Measurements from ENCODE around the gene GALNT15. TPM values are rescaled to one million over a fixed set of nuclear protein-coding genes. Genes with fewer than 3 reads are reported as not detected.

Gene GALNT15
- total and polyA plus RNA-seq, 4 donors: 2.8 to 9.7 (median 7.6) TPM

DNA sequence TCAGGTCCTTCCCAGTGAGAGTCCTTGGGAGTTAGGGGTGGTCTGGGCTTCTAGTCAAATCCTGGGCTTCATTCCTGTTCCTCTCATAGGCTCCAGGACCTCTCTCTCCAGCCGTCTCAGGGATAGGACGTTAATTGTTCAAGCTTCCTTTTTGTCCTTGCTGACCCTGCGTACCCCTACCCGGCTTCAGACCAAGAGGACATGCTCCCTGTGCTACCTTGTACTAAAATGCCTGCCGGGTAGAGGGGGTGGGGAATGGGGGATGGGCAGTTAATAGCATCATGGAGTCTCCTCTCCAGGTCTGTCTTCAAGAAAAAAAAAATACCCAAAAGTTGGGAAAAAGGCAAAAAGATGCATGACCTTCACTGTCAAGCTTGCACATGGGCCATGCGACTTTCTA is 36.5 kb upstream of the GALNT15 start:
- DNase-seq (no peak), ATAC-seq (ENCODE audit: insufficient read depth, low FRiP score) (no peak)
- H3K9ac ChIP-seq (ENCODE audit: insufficient read depth in 1 of 2, low read length in 2 of 2): no peak overlapping the region
- H3K9me3 ChIP-seq (ENCODE audit: control insufficient read depth in 4 of 4, insufficient read depth in 3 of 4, low read length in 3 of 4): peaks cover 0 to 3% (median 1%) of the 10 kb centered on the region in 4 donors
- H3K27ac ChIP-seq (ENCODE audit: low read depth in 1 of 2, low read length in 1 of 2): no peak overlapping the region
- H3K4me3 ChIP-seq: no peak overlapping the region
- H3K27me3 ChIP-seq (ENCODE audit: control insufficient read depth in 3 of 3, insufficient read depth in 3 of 3, low read length in 2 of 3): no peaks in the 10 kb centered on the region
- TF ChIP-seq CTCF (IDR thresholded peaks at IDR 0.05; ENCODE audit: control extremely low read depth, extremely low read depth): no peak
- 93 to 97% methylated on average over 6 of the region's 6 CpGs for WGBS, 2 donors
- H3K4me1 ChIP-seq (ENCODE audit: control insufficient read depth in 5 of 5, insufficient read depth in 5 of 5, low read length in 5 of 5): peaks cover 0 to 29% (median 6%) of the 10 kb centered on the region in 5 donors
- no peaks in the 10 kb centered on the region for H3K36me3 ChIP-seq (ENCODE audit: control insufficient read depth in 4 of 4, insufficient read depth in 4 of 4, low read length in 4 of 4)

GRCh38 chr3:16140116-16140893 is 34.2 kb upstream of the GALNT15 start:
- Histone ChIP-seq H3K4me1 (ENCODE audit: control insufficient read depth in 5 of 5, insufficient read depth in 5 of 5, low read length in 5 of 5) (peaks cover 0 to 25% (median 6%) of the 10 kb centered on the region in 5 donors), H3K4me3 (no peak overlapping the region), H3K9ac (ENCODE audit: insufficient read depth in 1 of 2, low read length in 2 of 2) (no peak overlapping the region), H3K27ac (ENCODE audit: low read depth in 1 of 2, low read length in 1 of 2) (peak overlapping the region; percentile 21 to 24), H3K9me3 (ENCODE audit: control insufficient read depth in 4 of 4, insufficient read depth in 3 of 4, low read length in 3 of 4) (peaks cover 0 to 7% (median 2%) of the 10 kb centered on the region in 4 donors), H3K36me3 (ENCODE audit: control insufficient read depth in 4 of 4, insufficient read depth in 4 of 4, low read length in 4 of 4) (no peaks in the 10 kb centered on the region), H3K27me3 (ENCODE audit: control insufficient read depth in 3 of 3, insufficient read depth in 3 of 3, low read length in 2 of 3) (no peaks in the 10 kb centered on the region)
- 69 to 83% methylated on average over 6 of the region's 6 CpGs for WGBS, 2 donors
- no peak for TF ChIP-seq CTCF (IDR thresholded peaks at IDR 0.05; ENCODE audit: control extremely low read depth, extremely low read depth)
- peak in 1 of 3 donors; percentile 40 for DNase-seq
- no peak for ATAC-seq (ENCODE audit: insufficient read depth, low FRiP score)

- Histone ChIP-seq H3K36me3 (ENCODE audit: control insufficient read depth in 4 of 4, insufficient read depth in 4 of 4, low read length in 4 of 4) (no peaks in the 10 kb centered on the region), H3K27ac (ENCODE audit: low read depth in 1 of 2, low read length in 1 of 2) (peak overlapping the region in 1 of 2 donors; percentile 24), H3K9me3 (ENCODE audit: control insufficient read depth in 4 of 4, insufficient read depth in 3 of 4, low read length in 3 of 4) (peaks cover 0 to 7% (median 2%) of the 10 kb centered on the region in 4 donors), H3K4me3 (no peak overlapping the region), H3K9ac (ENCODE audit: insufficient read depth in 1 of 2, low read length in 2 of 2) (no peak overlapping the region), H3K27me3 (ENCODE audit: control insufficient read depth in 3 of 3, insufficient read depth in 3 of 3, low read length in 2 of 3) (no peaks in the 10 kb centered on the region), H3K4me1 (ENCODE audit: control insufficient read depth in 5 of 5, insufficient read depth in 5 of 5, low read length in 5 of 5) (peaks cover 0 to 25% (median 6%) of the 10 kb centered on the region in 5 donors)
- no peak for ATAC-seq (ENCODE audit: insufficient read depth, low FRiP score)
- no peak for DNase-seq
- no peak for TF ChIP-seq CTCF (IDR thresholded peaks at IDR 0.05; ENCODE audit: control extremely low read depth, extremely low read depth)
- 90 to 96% methylated on average over 2 of the region's 2 CpGs for WGBS, 2 donors
These were observed 33.6 kb upstream of the GALNT15 start for GRCh38 chr3:16140894-16141285.

Measured in lung (tissue), 12 donors.